PC-3 (cell line): ENCODE results near the gene CAMKK2.

ENCODE experiments used
- EZH2 ChIP-seq: fragments of 300-600 bp; sonication (generic); IDR thresholded peaks from one replicate; pipeline ENCODE4 v1.6.1; 2017; ENCODE audit warnings: antibody characterized with exemption, mild to moderate bottlenecking, low read length; ENCODE audit not compliant: unreplicated experiment
- TF ChIP-seq, protein P1 (sequence below): fragments of 300-600 bp; sonication (generic); conservative IDR thresholded peaks from 2 replicates; pipeline ENCODE4 v1.5.1; 2017; ENCODE audit warnings: antibody characterized with exemption, low read depth, mild to moderate bottlenecking, low read length

DNA sequence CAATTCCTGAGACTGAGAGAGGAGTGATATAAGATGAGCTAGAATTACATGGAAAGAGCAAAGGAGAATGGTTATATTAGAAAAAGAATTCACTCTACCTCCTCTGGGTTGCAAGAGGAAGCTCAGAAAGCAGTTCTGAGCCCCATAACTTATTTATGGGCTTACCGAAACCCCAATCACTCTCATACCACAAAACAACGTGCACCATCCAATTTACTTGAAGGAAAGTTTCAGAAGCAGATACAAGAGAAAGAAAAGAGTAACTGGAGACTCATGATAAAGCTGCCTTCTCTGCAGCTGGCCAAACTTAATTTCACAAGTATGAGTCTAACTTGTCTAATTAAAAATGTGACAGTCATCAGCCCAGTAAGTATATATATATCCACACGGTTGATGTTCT lies 27.4 kb upstream of the CAMKK2 start:
- TF ChIP-seq, protein P1, sequence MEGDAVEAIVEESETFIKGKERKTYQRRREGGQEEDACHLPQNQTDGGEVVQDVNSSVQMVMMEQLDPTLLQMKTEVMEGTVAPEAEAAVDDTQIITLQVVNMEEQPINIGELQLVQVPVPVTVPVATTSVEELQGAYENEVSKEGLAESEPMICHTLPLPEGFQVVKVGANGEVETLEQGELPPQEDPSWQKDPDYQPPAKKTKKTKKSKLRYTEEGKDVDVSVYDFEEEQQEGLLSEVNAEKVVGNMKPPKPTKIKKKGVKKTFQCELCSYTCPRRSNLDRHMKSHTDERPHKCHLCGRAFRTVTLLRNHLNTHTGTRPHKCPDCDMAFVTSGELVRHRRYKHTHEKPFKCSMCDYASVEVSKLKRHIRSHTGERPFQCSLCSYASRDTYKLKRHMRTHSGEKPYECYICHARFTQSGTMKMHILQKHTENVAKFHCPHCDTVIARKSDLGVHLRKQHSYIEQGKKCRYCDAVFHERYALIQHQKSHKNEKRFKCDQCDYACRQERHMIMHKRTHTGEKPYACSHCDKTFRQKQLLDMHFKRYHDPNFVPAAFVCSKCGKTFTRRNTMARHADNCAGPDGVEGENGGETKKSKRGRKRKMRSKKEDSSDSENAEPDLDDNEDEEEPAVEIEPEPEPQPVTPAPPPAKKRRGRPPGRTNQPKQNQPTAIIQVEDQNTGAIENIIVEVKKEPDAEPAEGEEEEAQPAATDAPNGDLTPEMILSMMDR, result no peak
- TF ChIP-seq EZH2, result no peak
